HG03521 (cell line): ENCODE measurements around the gene CAMK2D.
"Not testable (repeated sequence)": the region's sequence is repeated elsewhere in the genome, so short reads cannot be mapped to it uniquely, and the experiment has no call there.

Experiments used
- ATAC-seq: cut with Tn5 transposase; IDR thresholded peaks from one replicate; pipeline ENCODE4 v1.9.1; 2021; ENCODE audit warnings: mild to moderate bottlenecking, moderate library complexity; ENCODE audit not compliant: unreplicated experiment

The CAMK2D gene

GRCh38 chr4:113763923-113764322, 2.4 kb upstream of the CAMK2D start:
- ATAC-seq = not testable (repeated sequence)

DNA sequence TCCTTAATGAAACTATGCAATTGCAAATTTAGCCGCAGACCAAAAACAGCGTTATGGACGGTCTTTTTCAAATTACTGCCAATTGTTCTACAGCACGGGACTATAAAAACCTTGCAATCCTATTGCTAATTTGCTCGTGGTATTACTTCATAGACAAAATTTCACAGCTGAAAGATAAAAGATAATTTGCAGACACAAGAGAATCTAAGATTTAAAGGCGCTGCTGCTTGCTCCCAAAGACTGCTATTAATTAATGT, 1.4 kb upstream of the CAMK2D start:
- no peak for ATAC-seq

DNA sequence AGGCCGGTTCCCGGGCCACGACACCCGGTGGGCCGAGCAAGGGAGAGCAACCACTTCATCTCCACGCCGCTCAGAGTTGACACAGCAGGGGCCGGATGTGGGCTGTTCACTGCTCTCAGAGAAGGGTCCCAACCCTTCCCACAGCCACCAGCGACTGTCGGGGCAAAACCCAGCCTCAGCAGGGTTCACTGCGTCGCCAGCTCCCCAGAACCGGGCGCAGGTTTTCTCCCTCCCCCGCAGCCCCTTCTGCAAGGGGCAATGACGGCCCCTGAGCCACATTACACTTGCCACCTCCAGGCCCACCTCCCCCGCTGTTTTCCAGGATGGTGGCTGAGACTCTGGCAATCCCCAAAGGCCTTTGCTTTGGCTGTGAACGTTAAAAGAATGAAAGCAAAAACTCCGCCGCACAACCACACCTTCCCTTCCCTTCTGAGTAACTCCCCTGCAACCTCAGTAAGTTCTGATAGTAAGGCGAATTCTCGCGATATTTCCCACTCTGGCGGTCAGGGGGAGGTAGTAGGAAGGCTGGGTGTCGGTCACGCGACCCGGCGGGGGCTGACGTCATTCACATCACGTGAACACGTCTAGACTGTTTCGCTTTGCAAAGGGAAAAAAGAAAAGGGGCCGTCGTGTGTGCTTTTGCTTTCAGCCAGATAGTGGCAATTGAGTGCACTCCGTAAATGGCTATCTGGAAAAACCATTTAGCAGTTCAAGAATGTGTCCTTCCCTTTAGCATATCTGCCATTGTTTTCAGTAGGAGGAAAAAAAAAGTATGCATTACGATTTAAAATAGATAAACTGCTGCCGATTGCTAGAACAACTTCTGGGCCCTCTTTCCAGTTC, 869 bp upstream of the CAMK2D start:
- ATAC-seq = peak; percentile 63

- peak; percentile 23 for ATAC-seq
These were observed 531 bp downstream of the CAMK2D start for GRCh38 chr4:113760795-113761619.

DNA sequence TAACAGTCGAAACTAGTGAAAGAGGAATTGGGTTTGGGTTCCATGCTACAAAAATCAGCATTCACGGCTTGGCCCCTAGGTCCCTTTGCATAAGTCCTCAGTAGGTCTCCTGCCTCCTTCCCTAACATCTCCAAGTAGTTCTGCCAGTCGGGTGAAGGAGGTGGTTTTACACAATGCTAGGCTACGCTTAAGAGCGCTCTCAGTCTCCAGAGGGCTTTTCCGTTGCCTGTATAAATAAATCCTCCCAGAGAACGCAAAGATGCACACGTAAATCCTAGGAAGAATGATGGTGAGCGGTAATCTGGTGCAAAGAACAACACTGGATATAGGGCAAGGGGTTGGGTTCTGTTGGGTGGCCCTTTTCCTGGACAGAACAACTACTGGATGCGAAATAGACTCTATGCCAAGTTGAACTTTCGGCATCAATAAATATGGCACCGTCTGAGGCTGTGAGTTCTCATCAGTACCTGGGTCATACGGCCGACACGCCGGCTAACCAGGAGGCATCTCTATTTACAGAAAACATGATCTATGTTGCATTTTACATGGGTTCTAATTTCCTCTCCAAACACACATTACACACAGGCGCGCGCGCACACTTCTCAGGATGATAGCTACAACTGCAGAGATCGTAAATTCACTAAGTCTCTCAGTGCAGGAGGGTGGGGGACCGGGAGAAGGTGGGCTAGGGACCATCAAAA, 1.3 kb downstream of the CAMK2D start:
- no peak for ATAC-seq

DNA sequence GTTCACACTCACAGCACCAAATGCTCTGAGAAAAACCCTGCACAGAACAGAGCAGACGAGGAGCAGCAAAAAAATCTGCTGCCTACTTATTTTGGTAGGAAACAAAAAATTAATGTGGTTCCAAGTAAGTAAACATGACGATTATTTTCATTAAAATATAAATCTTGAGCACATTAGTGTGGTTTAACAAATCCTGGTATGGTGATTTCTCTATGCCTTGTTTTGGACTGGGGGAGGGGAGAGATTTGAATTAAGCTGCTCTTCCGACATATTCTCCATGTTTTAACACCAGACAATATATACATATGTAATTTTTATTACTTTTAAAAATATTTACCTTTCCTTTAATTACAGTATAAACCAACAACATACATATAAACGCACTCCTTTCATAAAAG, 1.8 kb downstream of the CAMK2D start:
- no peak for ATAC-seq

DNA sequence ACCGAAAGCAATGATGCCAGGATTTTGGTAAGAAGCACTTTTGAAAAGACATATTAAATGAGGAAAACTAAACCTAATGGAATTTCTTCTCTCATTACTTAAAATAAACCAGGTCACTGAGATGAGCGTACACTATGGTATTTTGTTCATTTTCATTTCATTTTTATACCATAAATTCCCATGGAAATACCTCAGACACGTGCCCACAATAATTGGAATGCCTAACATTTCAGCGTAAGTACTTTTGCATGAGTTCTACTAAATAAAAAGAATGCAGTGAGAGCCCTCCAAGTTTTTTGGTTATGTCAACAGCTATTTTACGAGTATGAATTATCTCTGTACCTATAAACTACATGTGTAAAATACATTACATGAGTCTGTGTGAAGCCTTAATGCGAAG, 3.2 kb downstream of the CAMK2D start:
- no peak for ATAC-seq

- ATAC-seq = no peak
These were observed 4.1 kb downstream of the CAMK2D start for GRCh38 chr4:113757486-113757885.

GRCh38 chr4:113756005-113756410, 5.5 kb downstream of the CAMK2D start:
- peak; percentile 55 for ATAC-seq

DNA sequence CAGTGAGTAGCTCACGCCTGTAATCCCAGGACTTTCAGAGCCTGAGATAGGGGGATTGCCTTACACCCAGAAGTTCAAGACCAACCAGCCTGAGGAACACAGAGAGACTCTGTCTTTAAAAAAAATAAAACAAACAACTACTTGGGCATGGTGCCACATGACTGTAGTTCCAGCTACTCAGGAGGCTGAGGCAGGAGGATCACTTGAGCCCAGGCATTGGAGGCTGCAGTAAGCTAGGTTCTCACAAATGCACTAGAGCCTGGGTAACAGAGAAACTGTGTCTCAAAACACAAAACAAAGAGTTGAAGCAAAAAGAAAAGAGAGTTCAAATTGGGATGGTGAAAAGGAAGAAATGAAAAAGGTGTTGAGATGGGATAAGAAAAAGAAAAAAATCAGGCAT, 10.8 kb downstream of the CAMK2D start:
- ATAC-seq = no peak

DNA sequence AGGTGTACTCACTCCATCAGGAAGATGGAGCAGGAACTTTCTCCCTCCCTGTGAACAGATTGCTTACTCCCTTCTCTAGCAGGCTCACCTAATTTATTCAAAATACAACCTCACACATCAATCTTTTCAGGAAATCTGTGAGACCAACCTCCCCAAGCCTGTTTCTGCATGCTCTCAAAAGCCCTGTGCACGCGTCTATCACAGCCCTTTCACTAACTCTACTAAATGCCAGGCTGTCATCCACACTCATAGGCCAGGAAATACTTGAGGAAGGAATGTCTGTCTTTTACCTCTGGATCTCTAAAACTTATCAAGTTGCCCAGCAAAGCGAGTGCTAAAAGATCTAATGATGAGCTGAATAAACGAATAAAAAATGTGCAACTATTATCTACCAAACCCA, 11.2 kb downstream of the CAMK2D start:
- ATAC-seq = no peak

DNA sequence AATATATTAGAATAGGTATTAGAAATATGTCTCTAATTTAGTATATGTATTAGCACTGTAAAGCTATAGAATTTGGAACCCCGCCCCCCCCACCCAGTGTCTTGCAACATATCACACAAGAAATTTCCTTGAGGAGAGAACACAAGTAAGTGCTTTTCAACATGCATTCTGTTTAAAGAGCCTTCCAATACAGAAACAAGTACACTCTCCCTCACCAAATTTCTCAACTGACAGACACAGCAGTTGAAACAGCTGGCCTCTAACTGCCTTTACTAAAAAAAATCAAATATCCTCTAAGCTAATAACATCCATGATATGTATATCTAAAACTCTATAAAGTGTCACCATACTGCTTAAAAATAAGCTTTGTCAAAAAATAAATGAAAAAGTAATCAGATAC, 12.4 kb downstream of the CAMK2D start:
- no peak for ATAC-seq

DNA sequence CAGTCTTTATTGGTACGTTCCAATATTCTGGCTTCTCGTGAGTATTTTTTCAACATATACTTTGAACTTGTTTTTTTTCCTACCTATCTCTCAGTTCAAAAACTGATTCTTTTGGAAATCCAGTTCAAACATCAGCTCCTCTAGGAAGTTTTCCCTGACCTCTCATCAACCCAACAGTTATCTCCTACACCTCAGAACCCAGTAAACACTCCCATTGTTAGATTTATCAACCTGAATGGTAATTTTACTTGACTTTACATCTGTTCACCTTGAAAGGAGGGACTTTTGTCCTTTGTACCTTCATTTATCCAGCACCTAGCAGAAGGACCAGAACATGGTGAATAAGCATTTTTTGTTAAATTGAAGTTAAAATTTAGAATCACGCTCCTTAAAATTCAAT, 13.6 kb downstream of the CAMK2D start:
- ATAC-seq = no peak

GRCh38 chr4:113745711-113746110, 15.8 kb downstream of the CAMK2D start:
- ATAC-seq = no peak

DNA sequence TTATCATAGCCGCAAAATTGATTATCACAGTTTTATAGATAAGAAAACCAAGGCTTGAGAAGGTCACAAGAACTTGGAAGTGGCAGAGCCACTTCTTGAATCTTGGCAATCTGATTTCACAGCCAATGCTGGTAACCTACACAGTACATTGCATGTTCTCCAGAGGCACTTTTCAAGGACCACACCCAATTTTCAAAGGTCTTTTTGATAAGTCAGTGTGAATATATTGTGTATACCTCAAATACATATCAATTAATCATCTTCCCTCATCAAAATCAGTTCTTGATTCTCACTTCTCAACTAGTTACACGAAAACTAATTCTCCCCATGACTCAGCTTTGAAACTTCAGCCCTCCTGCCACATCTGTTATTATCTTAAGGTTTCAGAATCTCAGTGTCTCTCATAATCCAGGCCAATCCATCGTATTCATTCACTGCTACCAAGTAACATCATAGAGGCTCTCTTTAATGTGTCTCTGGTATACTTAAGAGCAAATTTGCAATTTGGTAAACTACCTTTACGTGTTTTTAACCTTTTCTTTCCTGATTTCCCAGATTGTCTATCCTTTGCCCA, 16.8 kb downstream of the CAMK2D start:
- no peak for ATAC-seq

DNA sequence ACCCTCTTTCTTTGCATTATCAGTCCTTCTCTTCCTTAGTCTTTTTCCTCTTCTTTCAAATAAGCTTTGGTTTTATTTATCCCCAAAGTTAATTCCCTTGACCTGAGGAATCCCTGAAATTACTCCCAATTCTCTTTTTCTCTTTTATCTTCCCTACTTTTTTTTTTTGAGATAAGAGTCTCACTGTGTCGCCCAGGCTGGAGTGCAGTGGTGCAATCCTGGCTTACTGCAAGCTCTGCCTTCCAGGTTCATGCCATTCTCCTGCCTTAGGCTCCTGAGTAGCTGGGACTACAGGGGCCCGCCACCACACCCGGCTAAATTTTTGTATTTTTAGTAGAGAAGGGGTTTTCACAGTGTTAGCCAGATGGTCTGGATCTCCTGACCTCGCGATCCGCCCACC, 17.8 kb downstream of the CAMK2D start:
- no peak for ATAC-seq

DNA sequence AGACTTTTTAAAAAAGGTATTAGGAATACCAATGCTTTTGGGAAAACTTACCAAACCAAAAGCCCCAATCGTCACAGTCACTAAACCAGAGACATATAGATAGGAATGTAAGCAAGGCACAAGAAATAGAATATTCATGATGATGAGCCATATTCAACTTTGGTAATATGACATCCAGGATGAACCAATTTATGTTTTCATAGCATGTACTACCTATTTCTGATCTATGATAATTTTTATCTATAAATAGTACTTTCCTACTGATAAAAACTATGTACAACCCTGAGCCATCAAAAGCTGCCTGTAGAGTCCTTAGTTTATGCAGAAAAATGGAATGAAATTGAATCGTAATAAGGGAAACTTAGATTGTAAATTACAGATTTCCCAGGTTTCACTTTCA, 18.9 kb downstream of the CAMK2D start:
- no peak for ATAC-seq

DNA sequence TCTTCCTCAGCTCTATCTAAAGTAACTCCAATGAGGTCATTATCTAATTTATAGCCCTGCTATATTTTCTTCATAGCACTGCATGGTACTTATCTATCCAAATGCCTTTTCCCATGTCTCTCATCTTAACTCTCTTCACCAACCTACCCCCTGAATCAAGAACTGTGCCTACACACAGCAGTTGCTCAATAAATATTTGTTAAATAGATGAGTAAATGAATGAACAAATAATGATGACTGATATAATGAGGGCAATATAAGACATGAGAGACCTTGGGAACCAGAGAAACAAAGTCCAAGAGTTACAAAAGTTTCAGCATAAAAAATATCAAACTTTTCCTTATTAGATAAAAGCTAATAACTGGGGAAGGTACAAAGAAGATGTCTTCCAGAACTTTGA, 19.6 kb downstream of the CAMK2D start:
- ATAC-seq = no peak

DNA sequence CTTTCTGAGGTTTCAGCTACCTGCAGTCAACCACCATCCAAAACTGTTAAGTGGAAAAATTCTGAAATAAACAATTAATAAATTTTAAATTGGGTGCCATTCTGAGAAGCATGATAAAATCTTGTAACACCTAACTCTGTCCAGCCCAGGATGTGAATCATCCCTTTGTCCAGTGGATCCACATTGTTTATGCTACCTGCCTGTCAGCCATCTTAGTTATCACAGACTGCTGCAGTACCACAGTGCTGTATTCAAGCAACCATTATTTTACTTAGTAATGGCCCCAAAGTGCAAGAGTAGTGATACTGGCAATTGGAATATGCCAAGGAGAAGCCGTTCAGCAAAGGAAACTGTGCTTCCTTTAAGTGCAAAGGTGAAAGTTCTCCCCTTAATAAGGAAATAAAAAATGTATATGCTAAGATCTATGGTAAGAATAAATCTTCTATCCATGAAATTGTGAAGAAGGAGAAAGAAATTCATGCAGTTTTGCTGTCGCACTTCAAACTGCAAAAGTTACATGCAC, 20.6 kb downstream of the CAMK2D start:
- no peak for ATAC-seq

- no peak for ATAC-seq
These were observed 22.3 kb downstream of the CAMK2D start for GRCh38 chr4:113739197-113739596.

GRCh38 chr4:113738251-113738650, 23.3 kb downstream of the CAMK2D start:
- ATAC-seq = no peak
